Activated T-cell treated with anti-CD3 and anti-CD28 coated beads, Interleukin-2, amount 50 U/mL, for 48 hours (primary cell): ENCODE data around the gene CAMK2N2.

Experiments
- DNase-seq, 2 experiments: peaks; one replicate each; pipeline ENCODE4 v3.0.0-alpha.2; 2020

The CAMK2N2 gene

DNA sequence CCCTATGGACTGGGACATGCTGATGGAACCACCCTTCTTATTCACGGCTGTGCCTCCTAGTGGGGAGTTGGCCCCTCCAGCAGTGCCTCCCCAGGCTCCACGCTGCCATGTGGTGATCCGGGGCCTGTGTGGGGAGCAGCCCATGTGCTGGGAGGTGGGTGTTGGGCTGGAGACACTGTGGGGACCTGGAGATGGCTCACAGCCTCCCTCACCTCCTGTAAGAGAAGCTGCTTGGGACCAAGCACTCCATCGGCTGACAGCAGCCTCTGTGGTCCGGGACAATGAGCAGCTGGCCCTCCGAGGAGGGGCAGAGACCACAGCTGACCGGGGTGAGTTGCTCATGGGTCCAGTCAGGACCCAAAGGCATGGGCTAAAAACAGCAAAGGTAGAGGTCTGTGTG is 21.6 kb downstream of the CAMK2N2 start:
- DNase-seq: no peak

DNA sequence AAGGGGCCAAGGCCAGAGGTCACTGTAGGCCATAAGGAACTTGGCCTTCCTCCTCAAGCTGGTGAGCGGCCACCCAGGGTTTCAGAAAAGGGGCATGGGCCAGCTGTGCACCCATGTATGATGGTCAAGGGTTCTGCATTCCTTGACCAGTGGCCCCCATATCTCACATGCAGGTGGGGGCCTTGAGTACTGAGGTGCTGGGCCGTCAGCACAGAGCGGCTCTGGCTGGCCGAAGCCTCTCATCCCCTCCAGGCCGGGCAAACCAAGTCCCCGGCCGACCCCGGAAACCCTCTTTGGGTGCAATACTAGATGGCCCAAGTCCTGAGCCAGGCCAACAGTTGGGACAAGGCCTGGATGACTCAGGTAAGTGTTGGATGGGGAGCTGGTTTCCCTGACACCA is 22.1 kb downstream of the CAMK2N2 start:
- DNase-seq: no peak

DNA sequence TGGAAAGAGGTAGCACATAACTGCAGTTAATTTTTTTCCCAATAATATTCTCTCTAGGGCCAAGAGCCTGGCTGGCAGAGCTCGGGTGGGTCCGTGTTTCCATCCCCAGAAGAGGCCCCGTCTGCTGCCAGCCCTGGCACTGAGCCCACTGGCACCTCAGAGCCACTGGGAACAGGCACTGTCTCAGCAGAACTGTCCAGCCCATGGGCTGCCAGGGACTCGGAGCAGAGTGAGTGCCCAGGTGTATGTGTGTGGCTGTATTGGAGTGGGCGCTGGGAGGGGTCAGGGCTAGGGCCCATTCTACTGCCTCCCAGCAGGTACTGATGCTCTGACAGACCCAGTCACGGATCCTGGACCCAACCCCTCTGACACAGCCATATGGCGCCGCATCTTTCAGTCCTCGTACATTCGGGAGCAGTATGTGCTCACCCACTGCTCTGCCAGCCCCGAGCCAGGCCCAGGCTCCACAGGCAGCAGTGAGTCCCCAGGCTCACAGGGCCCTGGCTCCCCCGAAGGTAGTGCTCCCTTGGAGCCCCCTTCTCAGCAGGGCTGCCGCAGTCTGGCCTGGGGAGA is 23.0 kb downstream of the CAMK2N2 start:
- no peak for DNase-seq

DNA sequence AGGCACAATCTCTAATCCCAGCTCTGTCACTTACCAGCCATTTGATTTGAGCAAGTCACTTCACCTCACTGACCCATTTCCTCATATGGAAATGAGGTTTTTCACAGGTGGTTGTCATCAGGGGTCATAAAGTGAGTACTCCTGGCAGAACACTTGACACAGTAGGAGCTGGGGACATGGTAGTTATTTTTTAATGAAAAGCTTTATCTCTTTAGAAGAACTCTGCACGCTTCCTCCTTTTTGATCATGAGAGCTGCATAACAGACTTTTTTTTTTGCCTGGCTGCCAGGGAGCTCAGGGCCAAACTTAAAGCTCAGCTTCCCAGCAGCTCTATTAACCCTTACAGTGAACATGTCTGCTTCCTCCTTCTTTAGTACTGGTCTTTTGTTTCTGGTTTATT is 23.5 kb downstream of the CAMK2N2 start:
- DNase-seq: no peak

DNA sequence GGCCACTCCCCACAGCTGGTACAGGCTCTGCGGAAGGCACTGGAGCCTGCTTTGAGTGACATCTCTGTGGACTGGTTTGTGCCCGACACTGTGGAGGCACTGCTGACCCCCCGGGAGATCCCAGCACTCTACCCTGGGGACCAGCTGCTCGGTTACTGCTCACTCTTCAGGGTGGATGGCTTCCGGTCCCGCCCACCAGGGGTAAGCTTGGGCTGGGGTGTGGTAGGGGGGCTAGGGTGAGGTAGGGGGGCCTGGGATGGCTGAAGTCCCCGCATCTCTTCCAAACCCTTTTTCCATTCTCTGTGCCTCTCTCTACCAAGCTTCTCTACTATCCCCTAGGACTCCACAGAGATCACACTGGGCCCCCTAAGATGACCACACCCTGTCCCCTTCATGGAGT is 24.1 kb downstream of the CAMK2N2 start:
- DNase-seq: no peak

DNA sequence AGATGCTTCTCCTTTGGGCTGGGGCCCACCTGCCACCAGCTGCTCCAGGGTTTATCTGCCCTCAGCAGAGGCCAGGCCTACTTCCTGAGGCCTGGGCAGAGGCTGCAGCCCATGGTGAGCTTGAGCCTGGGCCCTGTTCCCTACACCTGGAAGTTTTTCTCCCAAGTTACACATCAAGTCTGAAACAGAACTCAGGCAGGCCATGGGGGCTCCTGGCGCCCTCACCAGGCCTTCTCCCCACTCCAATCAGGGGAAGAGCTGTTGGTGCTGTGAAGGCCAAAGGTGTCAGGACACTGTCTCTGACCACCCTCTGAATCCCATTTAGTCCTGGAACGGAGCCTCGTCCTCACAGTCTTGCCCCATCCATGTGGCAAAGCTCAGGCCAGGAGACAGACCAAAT is 24.7 kb downstream of the CAMK2N2 start:
- no peak for DNase-seq

DNA sequence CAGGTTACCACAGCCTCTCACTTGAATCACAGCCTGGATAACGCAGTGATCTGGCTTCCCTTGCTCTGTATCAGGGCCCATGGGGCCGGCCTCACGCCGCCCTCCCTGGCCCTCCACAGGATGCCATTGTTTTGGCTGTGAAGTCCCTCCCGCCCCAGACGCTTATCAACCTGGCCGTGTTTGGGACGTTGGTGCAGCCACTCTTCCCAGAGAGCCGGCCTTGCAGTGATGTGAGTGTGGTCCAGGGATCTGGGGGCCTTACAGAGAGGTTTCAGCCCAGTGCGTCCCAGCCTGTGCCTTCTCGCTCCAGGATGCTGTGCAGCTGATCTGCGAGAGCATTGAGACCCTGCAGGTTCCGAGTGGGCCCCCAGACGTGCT is 25.3 kb downstream of the CAMK2N2 start:
- no peak for DNase-seq

DNA sequence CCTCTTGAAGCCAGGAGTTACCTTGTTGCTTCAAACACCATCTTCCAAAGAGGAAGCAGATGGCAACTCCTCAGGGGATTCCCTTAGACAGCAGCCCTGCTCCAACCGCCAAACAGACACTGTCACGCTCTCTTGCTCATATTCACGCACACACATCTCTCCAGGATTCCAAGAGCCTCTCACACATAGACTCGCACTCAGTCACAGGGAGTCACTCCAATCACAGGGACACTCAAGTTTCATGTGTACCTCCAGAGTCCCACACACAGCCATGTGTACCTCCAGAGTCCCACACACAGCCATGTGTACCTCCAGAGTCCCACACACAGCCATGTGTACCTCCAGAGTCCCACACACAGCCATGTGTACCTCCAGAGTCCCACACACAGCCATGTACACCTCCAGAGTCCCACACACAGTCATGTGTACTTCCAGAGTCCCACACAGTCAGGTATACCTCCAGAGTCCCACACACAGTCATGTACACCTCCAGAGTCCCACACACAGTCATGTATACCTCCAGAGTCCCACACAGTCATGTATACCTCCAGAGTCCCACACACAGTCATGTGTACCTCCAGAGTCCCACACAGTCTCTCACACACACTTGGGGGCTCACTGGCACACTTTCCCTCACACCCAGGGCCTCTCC is 25.8 kb downstream of the CAMK2N2 start:
- no peak for DNase-seq

DNA sequence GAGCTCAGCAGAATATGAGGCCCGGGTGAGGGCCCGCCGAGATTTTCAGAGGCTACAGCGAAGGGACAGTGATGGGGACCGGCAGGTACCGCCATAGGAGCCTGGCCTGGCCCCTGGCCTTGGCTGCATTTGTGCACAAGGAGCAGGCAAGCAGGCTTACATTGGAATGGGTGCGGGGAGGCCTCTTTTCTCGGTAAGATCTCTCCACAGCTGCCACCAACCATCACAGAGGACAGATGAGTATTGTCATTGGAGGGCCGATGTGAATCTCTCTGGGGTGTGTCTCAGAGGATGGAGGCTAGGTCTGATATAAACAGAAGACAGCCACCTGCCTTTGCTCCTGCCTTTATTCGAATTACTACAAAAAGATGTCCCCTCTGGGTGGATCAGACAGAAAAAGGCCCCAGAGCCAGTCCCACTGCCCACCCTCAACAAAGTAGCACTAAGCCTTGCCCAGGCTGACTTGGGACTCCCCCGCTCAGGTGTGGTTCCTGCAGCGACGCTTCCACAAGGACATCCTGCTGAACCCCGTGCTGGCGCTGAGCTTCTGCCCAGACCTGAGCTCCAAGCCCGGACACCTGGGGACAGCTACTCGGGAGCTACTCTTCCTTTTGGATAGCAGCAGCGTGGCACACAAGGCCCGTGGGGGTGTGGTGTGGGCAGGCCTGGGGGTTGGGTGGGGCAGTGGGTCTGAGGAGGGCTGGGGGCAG is 26.5 kb downstream of the CAMK2N2 start:
- DNase-seq: no peak

DNA sequence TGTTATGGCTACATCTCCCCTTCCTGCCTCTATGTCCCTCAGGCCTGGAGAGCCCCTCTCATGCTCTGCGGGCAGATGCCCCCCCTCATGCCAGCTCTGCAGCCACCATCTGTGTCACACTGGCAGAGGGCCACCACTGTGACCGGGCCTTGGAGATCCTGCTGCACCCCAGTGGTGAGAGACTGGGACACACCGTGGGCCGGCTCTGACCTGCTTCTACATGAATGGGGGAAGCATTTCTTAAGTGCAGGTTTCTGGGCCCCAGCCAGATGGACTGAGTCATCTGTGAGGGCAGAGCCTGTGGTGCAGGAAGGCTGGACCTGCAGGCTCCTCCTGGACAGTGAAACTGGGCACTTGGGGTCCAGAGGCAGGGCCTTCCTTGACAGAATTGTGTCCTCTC is 27.1 kb downstream of the CAMK2N2 start:
- DNase-seq: no peak

DNA sequence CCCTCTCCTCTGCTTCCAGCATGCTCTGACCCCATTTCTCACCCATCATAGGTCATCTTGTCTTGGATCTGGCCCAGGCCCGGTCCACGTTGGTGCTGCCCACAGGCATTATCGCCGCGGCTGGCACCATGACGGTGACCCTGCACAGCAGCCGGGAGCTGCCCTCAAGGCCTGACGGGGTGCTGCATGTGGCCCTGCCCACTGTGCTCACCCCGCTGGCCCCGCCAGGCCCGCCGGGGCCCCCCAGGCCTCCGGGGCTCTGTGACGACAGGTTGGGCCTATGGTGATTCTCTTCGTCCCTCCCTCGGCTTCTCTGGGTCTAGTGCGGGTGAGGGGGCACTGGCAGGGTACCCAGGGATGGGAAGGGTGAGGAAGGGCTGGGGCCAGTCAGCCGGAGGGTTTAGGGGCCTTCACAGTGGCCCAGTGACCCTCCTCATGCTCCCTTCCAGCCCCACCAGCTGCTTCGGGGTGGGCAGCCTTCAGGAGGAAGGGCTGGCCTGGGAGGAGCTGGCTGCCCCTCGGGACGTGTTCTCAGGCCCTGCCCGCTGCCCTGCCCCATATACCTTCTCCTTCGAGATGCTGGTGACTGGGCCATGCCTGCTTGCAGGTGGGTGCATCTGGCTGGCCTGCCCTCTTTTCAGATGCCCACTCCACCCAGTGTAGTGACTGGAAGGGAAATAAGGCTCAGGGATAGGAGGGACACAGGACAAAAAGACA is 28.1 kb downstream of the CAMK2N2 start:
- no peak for DNase-seq

DNA sequence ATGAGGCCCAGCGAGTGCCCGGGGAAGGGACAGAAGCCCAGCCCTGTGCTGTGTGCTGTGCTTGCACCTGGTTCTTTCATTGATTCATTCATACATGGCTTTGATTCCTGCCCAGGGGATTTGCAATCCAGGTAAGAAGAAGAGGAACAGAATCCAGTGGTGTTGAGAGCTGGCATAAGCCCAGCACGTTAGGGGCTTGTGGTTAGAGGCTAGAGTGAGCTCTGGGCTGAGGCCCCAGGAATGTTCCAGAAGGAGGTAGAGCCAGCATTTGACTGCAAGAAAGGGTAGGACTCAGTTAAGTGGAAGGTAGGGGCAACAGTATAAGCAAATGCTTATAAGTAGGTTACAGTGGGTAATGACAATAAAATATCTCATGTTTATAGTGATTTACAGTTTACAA is 29.7 kb downstream of the CAMK2N2 start:
- DNase-seq: no peak

DNA sequence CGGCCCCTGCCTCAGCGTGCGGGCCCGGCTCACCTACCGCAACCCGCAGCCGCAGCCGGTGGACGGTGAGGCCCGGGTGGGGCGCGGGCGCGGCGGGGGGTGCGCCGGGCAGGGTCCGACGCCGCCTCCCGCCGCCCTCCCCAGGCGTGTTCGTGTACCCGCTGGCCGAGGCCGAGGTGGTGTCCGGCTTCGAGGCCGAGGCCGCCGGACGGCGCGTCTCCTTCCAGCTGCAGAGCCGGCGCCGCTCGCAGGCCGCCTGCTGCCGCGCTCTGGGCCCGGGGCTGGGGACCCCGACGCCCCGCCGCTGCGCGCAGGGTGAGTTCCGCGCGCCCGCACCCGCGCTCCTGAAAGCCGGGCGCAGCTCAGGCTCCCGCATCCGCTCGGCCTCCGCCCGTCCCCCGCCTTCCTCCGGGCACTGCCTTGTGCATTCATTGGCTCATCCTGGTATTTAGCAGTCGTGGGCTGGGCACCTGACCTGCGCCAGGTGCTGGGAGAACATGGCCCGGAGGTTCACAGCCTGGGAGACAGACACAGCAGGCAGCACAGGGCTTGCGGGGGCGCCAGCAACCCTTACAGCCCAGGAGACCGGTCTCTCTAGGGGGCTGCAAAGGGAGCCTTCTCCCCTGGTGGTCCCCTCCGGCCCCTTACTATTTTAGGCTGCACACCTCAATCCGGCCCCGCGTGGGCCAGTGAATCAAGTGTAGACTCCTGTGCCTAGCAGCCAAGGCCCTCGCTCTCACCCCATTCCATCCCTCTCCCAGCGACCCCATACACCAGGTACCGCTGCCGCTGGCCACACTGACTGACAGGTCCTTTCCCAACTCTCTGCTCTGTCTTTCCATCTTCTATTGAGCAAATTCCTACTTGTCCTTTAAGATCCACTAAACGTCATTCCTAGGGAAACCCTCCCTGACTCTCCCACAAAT is 30.5 kb downstream of the CAMK2N2 start:
- no peak for DNase-seq

DNA sequence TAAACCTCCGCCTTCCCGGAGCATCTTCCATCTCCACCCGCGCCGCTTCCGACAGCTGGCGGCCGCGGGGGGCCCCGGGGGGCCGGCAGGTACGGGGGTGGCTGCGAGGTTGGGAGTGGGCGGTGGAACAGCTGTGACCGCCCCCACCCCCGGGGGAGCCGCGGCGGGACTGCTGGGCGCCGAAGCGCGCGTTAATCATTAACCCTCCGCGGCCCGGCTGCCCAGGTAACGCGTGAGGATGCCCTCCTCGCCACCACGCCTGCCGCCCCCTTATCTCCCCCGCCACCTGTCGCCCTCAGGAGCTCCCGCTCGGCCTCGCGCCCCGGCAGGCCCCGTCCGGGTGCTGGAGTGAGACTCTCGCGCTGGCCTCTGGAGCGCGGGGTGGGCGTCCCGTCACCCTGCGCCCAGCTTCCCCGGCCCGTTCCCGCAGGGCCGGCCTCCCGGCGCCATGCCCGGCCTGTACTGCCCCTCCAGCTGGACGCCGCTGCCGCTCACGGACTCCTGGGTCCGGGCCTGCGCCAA is 31.2 kb downstream of the CAMK2N2 start:
- DNase-seq: peak in 1 of 2 experiments; percentile 28

DNA sequence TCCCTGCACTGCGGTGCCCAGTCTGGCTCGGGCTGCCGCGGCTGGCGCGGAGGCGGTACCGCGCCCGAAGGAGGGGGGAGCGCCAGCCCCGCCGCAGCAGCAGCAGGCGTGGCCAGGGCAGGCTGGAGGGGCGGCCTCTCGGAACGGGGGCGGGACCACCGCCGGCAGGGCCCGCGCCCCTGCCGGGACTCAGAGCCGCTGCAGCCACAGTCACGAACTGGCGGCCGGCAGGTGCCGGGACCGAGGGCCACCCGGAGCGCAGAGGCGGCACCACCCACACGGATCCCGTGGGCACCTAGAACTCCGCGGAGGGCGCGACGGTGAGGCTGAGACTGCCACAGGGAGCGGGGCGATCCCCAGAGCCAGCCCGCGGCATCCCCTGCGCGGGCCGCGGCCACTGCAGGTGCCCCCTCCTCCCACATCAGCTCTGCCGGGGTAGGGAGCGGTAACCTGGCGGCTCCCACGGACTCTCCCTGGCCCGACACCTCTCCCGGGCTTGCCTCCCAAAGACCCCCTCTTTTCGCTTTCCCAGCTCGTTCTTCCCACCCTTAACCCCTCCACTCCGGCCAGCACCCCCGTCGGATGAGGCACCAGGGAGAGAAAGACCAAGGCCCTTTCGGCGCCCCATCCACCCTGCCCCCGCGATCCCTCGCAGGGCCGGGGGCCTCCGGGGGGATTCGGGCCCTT is 31.8 kb downstream of the CAMK2N2 start, which contains the start of gene VWA5B2:
Gene VWA5B2, plus strand, starts transcription at position 192 of the 687 bp plus-strand sequence. CDS start 944 bp downstream, outside the sequence.
- DNase-seq: peak; percentile 72 to 83

DNA sequence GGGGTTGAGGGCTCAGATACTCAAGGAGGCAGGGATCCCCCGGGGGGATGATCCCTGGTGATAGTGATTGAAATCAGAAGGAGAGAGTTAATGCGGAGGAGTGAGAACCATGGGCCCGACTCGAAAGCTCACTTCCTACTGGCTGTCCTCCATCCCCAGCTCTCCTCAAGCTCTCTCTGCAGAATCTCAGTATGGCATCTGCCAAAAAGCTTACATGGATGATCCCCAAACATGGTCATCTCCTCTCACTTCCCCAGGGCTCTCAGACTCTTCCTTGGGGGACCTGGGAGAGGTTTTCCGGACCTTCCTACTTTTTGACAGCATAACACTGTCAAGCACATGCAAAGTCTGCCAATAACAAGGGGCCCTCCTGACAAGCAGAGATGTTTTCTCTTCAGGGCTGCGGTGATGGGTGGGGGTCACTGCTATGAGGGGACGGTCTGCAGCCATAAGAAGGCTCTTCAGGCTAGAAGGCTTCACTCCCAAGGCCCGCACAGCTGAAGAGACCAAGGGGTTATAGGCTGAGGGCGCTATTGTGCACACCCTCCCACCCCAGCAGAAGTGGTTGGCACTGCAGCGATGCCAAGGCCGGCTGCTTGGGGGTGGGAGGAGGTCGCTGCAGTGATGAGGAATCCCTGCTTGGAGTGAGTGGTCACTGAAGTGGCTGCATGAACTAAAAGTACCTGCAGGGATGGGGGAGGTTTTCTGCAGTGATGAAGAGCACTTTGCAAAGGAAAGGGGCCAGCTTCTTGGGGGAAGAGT is 32.8 kb downstream of the CAMK2N2 start:
- no peak for DNase-seq

DNA sequence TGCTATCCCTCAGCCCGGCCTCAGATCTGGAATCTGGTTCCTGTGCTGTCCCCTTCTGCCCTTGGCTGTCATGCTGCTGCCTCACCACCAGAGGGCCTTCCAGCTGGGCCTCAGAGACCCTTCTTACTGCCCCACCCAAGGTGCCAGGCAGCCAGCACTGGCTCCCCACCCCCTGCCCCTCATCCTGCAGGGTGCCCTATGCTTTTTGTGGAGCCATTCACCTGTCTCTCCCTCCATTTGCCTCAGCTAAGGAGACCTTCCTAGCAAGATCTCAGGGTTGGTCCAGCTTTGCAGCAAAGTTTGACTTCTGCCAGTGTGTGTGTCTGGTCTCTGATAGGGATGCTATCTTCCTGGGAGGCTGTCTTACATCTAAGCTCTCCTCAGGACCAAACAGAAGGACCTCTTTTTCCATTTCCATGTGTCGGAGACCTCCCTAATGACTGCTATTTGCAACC is 33.8 kb downstream of the CAMK2N2 start:
- DNase-seq: peak; percentile 68 to 75

DNA sequence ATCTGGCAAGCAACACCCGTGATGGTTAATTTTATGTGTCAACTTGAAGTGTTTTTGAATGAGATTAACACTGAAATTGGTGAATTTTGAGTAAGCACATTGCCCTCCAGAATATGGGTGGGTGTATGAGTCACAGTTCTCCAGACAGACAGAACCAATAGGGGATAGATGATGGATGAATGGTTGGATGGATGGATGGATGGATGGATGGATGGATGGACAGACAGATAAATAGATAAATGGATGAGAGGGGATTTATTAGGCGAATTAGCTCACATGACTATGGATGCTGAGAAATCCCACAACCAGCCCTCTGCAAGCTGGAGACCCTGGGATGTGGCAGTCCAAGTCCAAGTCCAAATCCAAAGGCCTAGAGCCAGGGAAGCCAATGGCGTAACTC is 37.4 kb downstream of the CAMK2N2 start:
- no peak for DNase-seq

DNA sequence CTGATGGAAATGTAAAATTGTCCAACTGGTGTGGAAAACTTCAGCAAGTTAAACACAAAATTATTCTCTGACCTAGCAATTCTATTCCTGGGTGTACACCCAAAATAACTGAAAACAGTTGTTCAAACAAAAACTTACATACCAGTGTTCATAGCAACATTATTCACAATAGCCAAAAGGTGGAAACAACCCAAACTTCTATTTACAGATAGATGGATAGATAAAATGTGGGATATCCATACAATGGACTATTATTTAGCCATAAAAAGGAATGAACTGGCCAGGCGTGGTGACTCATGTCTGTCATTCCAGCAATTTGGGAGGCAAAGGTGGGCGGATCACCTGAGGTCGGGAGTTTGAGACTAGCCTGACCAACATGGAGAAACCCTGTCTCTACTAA is 38.8 kb downstream of the CAMK2N2 start:
- DNase-seq: no peak

DNA sequence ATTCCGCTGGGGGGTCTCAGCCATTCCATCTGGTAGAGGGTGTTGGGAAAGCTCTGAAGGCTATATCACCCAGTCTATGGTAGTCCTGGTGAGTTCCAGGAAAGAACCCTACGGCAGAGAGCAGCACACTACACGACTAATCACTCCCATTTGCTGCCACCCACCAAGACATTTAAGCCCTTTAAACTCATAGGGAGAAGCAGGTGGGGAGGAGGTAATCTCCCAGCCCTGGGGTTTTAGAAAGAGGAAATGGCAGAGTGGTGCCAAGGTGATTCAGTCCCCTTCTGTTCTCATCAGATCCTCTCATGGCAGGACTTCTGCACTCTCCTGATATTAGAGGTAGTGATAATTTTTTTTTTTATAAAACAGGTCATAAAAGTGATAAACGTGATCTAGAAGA is 42.5 kb downstream of the CAMK2N2 start:
- no peak for DNase-seq

DNA sequence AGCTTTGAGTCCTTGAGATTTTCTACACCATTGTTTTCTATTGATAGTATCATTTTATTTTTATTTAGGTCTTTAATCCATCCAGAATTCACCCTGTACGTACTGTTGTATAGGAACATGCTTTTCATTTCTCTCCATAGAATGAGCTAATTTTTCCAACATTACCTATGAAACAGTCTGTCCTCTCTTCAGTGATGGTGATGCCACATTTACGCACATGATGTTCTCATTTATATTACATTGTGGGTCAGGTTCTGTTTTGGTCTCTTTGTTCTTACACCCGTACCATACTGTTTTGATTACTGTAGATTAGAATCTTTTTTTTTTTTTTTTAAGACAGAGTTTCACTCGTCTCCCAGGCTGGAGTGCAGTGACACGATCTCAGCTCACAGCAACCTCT is 49.6 kb downstream of the CAMK2N2 start:
- no peak for DNase-seq
